CD1c-positive myeloid dendritic cell (primary cell): ENCODE measurements around the gene ANKRD18A.

Experiments
- DNase-seq: peaks from one replicate; pipeline ENCODE4 v3.0.0-alpha.2; 2016; ENCODE audit errors: extremely low spot score

Gene ANKRD18A

GRCh38 chr9:38529317-38529716 is 91.1 kb downstream of the ANKRD18A start:
- no peak for DNase-seq

DNA sequence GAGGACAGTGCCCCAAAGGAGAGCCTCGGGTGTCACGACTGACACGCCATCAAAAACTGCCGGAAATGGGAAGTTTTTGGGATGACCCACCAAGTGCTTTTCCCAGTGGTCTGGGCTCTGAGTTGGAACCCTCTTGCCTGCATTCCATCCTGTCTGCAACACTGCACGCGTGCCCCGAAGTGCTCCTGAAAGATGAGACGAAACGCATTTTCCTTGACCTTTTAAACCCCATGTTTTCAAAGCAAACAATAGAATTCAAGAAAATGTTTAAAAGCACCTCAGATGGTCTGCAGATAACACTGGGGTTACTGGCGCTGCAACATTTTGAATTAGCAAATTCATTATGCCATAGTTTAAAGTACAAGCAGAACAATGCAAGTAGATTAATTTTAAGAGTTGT is 92.9 kb downstream of the ANKRD18A start:
- no peak for DNase-seq

- no peak for DNase-seq
Measured at GRCh38 chr9:38526591-38526990, 93.8 kb downstream of the ANKRD18A start.

GRCh38 chr9:38523121-38523520 is 97.3 kb downstream of the ANKRD18A start:
- no peak for DNase-seq

- no peak for DNase-seq
Measured at GRCh38 chr9:38521762-38522161, 98.6 kb downstream of the ANKRD18A start.
